ENCODE measurements around the gene LPAR2. TPM values are rescaled to one million over a fixed set of nuclear protein-coding genes. Genes with fewer than 3 reads are reported as not detected.

The LPAR2 gene
- total and polyA plus RNA-seq, 4 donors = 5.1 to 42.4 (median 19.5) TPM

DNA sequence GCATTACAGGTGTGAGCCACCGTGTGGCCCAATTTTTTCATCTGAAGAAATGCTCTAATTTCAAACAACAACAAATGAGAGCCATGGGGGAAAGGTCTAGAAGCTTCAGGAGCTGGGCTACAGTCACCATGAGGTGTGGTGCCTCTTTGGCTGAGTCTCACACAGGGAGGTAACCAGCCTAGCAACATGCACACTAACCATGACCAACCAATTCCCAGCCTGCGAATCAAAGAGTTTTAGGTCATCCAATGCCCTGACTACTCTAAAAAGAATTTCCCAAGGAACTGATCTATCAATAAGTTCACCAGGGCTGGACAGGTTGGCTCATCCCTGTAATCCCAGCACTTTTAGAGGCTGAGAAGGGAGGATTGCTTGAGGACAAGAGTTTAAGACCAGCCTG is 39.5 kb downstream of the LPAR2 start:
- H3K9ac ChIP-seq (ENCODE audit: insufficient read depth in 1 of 2, low read length in 2 of 2) = no peak overlapping the region
- H3K4me1 ChIP-seq (ENCODE audit: control insufficient read depth in 5 of 5, insufficient read depth in 5 of 5, low read length in 5 of 5) = peaks cover 0 to 16% (median 4%) of the 10 kb centered on the region in 5 donors
- H3K4me3 ChIP-seq = no peak overlapping the region
- ATAC-seq (ENCODE audit: insufficient read depth, low FRiP score) = no peak
- H3K27ac ChIP-seq (ENCODE audit: low read depth in 1 of 2, low read length in 1 of 2) = no peak overlapping the region
- DNase-seq = no peak
- WGBS, 2 donors = 91 to 92% methylated on average over 2 of the region's 2 CpGs
- no peak for TF ChIP-seq CTCF (IDR thresholded peaks at IDR 0.05; ENCODE audit: control extremely low read depth, extremely low read depth)
- H3K36me3 ChIP-seq (ENCODE audit: control insufficient read depth in 4 of 4, insufficient read depth in 4 of 4, low read length in 4 of 4) = peaks cover 0 to 2% (median 1%) of the 10 kb centered on the region in 4 donors
- no peaks in the 10 kb centered on the region for H3K9me3 ChIP-seq (ENCODE audit: control insufficient read depth in 4 of 4, insufficient read depth in 3 of 4, low read length in 3 of 4)
- no peaks in the 10 kb centered on the region for H3K27me3 ChIP-seq (ENCODE audit: control insufficient read depth in 3 of 3, insufficient read depth in 3 of 3, low read length in 2 of 3)

- no peak overlapping the region for H3K9ac ChIP-seq (ENCODE audit: insufficient read depth in 1 of 2, low read length in 2 of 2)
- WGBS, 2 donors = 94 to 98% methylated on average over 5 of the region's 5 CpGs
- H3K36me3 ChIP-seq (ENCODE audit: control insufficient read depth in 4 of 4, insufficient read depth in 4 of 4, low read length in 4 of 4) = peaks cover 0 to 2% (median 0%) of the 10 kb centered on the region in 4 donors
- H3K27me3 ChIP-seq (ENCODE audit: control insufficient read depth in 3 of 3, insufficient read depth in 3 of 3, low read length in 2 of 3) = no peaks in the 10 kb centered on the region
- H3K9me3 ChIP-seq (ENCODE audit: control insufficient read depth in 4 of 4, insufficient read depth in 3 of 4, low read length in 3 of 4) = no peaks in the 10 kb centered on the region
- TF ChIP-seq CTCF (IDR thresholded peaks at IDR 0.05; ENCODE audit: control extremely low read depth, extremely low read depth) = no peak
- DNase-seq = no peak
- H3K27ac ChIP-seq (ENCODE audit: low read depth in 1 of 2, low read length in 1 of 2) = no peak overlapping the region
- ATAC-seq (ENCODE audit: insufficient read depth, low FRiP score) = no peak
- H3K4me3 ChIP-seq = no peak overlapping the region
- peaks cover 0 to 16% (median 4%) of the 10 kb centered on the region in 5 donors for H3K4me1 ChIP-seq (ENCODE audit: control insufficient read depth in 5 of 5, insufficient read depth in 5 of 5, low read length in 5 of 5)
Observed at GRCh38 chr19:19587771-19588170, 40.2 kb downstream of the LPAR2 start.

- 91 to 95% methylated on average over 6 of the region's 6 CpGs for WGBS, 2 donors
- TF ChIP-seq CTCF (IDR thresholded peaks at IDR 0.05; ENCODE audit: control extremely low read depth, extremely low read depth) = no peak
- ATAC-seq (ENCODE audit: insufficient read depth, low FRiP score) (no peak), DNase-seq (no peak)
- Histone ChIP-seq H3K27me3 (ENCODE audit: control insufficient read depth in 3 of 3, insufficient read depth in 3 of 3, low read length in 2 of 3) (no peaks in the 10 kb centered on the region), H3K9me3 (ENCODE audit: control insufficient read depth in 4 of 4, insufficient read depth in 3 of 4, low read length in 3 of 4) (no peaks in the 10 kb centered on the region), H3K4me3 (no peak overlapping the region), H3K36me3 (ENCODE audit: control insufficient read depth in 4 of 4, insufficient read depth in 4 of 4, low read length in 4 of 4) (no peaks in the 10 kb centered on the region), H3K27ac (ENCODE audit: low read depth in 1 of 2, low read length in 1 of 2) (no peak overlapping the region), H3K9ac (ENCODE audit: insufficient read depth in 1 of 2, low read length in 2 of 2) (no peak overlapping the region), H3K4me1 (ENCODE audit: control insufficient read depth in 5 of 5, insufficient read depth in 5 of 5, low read length in 5 of 5) (no peaks in the 10 kb centered on the region)
Observed at GRCh38 chr19:19584356-19584755, 43.7 kb downstream of the LPAR2 start.

GRCh38 chr19:19582471-19582870 is 45.5 kb downstream of the LPAR2 start:
- DNase-seq = no peak
- Histone ChIP-seq H3K9me3 (ENCODE audit: control insufficient read depth in 4 of 4, insufficient read depth in 3 of 4, low read length in 3 of 4) (peaks cover 0 to 2% (median 0%) of the 10 kb centered on the region in 4 donors), H3K4me3 (no peak overlapping the region)

More at GRCh38 chr19:19582471-19582870, 45.5 kb downstream of the LPAR2 start:
- TF ChIP-seq CTCF (IDR thresholded peaks at IDR 0.05; ENCODE audit: control extremely low read depth, extremely low read depth) = no peak
- Histone ChIP-seq H3K9ac (ENCODE audit: insufficient read depth in 1 of 2, low read length in 2 of 2) (no peak overlapping the region), H3K36me3 (ENCODE audit: control insufficient read depth in 4 of 4, insufficient read depth in 4 of 4, low read length in 4 of 4) (no peaks in the 10 kb centered on the region), H3K27me3 (ENCODE audit: control insufficient read depth in 3 of 3, insufficient read depth in 3 of 3, low read length in 2 of 3) (no peaks in the 10 kb centered on the region), H3K27ac (ENCODE audit: low read depth in 1 of 2, low read length in 1 of 2) (no peak overlapping the region), H3K4me1 (ENCODE audit: control insufficient read depth in 5 of 5, insufficient read depth in 5 of 5, low read length in 5 of 5) (no peaks in the 10 kb centered on the region)
- 88 to 94% methylated on average over 6 of the region's 6 CpGs for WGBS, 2 donors
- ATAC-seq (ENCODE audit: insufficient read depth, low FRiP score) = no peak

All from lung (tissue), 12 donors.